Spinal cord (tissue), 10 donors: ENCODE measurements around the gene RFTN1. TPM values are rescaled to one million over a fixed set of nuclear protein-coding genes. Genes with fewer than 3 reads are reported as not detected.

ENCODE experiments used
- DNase-seq, 6 donors: peaks; one replicate each; pipeline versions ENCODE4 v3.0.0 to v3.0.0-alpha.2; 2013 to 2015; ENCODE audit warnings: low spot score in 6 of 6, low read depth in 4 of 6
- H3K27ac ChIP-seq: one replicate; pipeline ENCODE4 v1.5.1; 2013; ENCODE audit warnings: low read depth, low read length, control low read depth
- H3K27me3 ChIP-seq: one replicate; pipeline ENCODE4 v1.6.1; 2013; ENCODE audit warnings: low read length; ENCODE audit not compliant: control insufficient read depth, insufficient read depth
- H3K36me3 ChIP-seq: one replicate; pipeline ENCODE4 v1.6.1; 2013; ENCODE audit warnings: low read length; ENCODE audit not compliant: control insufficient read depth, insufficient read depth
- H3K4me1 ChIP-seq: one replicate; pipeline ENCODE4 v1.6.1; 2013; ENCODE audit warnings: low read length; ENCODE audit not compliant: control insufficient read depth, insufficient read depth
- H3K4me3 ChIP-seq: one replicate; pipeline ENCODE4 v1.5.1; 2013; ENCODE audit warnings: low read depth, low read length, control low read depth
- H3K9me3 ChIP-seq: one replicate; pipeline ENCODE4 v1.6.1; 2013; ENCODE audit warnings: low read length; ENCODE audit not compliant: control insufficient read depth, insufficient read depth
- WGBS: methylation state at CpG from one replicate; pipeline ENCODE4 v1.1.5; 2013; ENCODE audit warnings: missing lambda C conversion rate; ENCODE audit not compliant: insufficient coverage; 5-methylcytosine and 5-hydroxymethylcytosine counted together
- long read RNA-seq, 4 donors: transcript quantifications; one replicate each; lab custom pipeline, GENCODE V29; 2026
- polyA plus RNA-seq, 2 donors: library from polyadenylated mRNA; unstranded; fragments of 120-200 nt; gene quantifications; one replicate each; pipeline ENCODE4 v1.2.1, GENCODE V29; 2013; ENCODE audit not compliant: insufficient read length in 2 of 2
- total RNA-seq, 2 donors: library from RNA; depleted of rRNA in 1 of 2; stranded (reverse); fragments of 120-200 nt in 1 of 2; fragments of >200 nt in 1 of 2; gene quantifications; one replicate each; pipeline versions ENCODE4 v1.2.3 to v1.2.4, GENCODE V29; 2013 to 2014
- donor health status: healthy.

Gene RFTN1, protein sequence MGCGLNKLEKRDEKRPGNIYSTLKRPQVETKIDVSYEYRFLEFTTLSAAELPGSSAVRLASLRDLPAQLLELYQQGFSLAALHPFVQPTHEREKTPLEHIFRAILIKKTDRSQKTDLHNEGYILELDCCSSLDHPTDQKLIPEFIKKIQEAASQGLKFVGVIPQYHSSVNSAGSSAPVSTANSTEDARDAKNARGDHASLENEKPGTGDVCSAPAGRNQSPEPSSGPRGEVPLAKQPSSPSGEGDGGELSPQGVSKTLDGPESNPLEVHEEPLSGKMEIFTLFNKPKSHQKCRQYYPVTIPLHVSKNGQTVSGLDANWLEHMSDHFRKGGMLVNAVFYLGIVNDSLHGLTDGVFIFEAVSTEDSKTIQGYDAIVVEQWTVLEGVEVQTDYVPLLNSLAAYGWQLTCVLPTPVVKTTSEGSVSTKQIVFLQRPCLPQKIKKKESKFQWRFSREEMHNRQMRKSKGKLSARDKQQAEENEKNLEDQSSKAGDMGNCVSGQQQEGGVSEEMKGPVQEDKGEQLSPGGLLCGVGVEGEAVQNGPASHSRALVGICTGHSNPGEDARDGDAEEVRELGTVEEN
- total RNA-seq (10 to 100 TPM; 15.6 to 26.1 TPM), polyA plus RNA-seq (10 to 100 TPM; 25.3 to 26.8 TPM)
- long read RNA-seq, donor 1, transcript RFTN1-201 (10 exons, 2,982 nt) = major isoform, 6 of 6 reads
- long read RNA-seq, donor 1, partial matches to known transcripts = 0 of 6 reads
- long read RNA-seq, donor 1, other reads (novel, unspliced or antisense) = 0 of 6 reads
- long read RNA-seq, donor 2, partial matches to known transcripts = 0 of 1 reads
- long read RNA-seq, donor 2, other reads (novel, unspliced or antisense) = 0 of 1 reads
- long read RNA-seq, donor 3 = 0 reads
- long read RNA-seq, donor 4, transcript RFTN1-201 (10 exons, 2,982 nt) = major isoform, 13 of 13 reads
- long read RNA-seq, donor 4, partial matches to known transcripts = 0 of 13 reads
- long read RNA-seq, donor 4, other reads (novel, unspliced or antisense) = 0 of 13 reads

DNA sequence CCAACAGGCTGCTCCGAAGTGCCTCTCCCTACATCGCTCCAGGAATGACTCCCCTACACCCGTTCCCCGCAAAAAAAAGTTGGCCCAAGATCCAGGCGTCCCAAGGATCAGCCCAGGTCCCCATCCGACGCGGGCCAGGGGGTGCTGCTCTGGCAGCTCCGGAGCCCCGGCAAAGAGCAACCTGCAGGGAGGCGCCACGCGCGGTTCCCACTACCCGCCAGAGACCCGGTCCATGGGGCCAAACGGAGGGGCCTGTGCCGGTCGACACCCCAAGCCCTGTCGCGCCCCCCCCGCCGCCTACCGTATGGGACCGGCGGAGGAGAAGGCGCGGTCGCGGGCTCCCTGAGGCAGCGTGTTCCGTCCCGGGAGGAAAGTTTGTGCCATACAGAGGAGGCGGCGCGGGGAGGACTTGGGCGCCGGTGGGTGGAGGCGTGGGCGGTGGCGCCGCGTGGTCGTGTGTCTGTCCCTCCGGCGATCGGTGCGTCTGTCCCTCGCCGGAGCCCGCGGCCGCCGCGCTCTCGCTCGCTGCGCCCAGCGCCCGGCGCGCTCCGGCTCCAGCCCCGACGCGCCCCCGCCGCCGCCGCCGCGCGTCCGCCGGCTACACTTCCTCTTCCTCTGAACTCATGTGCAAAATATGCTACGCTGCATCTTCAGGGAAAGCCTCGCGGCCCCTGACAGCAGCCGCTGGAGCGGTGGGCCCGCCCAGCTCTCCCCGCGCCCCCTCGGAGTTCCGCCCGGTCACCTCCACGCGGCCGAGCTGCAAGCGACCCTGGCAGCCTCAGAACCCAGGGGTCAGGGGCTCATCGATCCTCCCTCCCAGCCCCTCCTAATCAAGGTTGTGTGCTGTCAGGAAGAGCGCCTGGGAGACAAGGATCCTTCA is at the start of gene RFTN1:
Gene RFTN1, minus strand, starts transcription at position 559 of the 880 bp plus-strand sequence. CDS start 19,830 bp downstream, outside the sequence.
- H3K9me3 ChIP-seq = no peaks in the 10 kb centered on the region
- H3K36me3 ChIP-seq = no peaks in the 10 kb centered on the region
- peaks cover 12% of the 10 kb centered on the region for H3K27me3 ChIP-seq
- H3K27ac ChIP-seq = peak within 1 kb of the TSS; percentile 29
- peak in 2 of 6 donors; percentile 65 to 71 for DNase-seq
- under 1% methylated on average over 90 of the region's 92 CpGs for WGBS
- peaks cover 27% of the 10 kb centered on the region for H3K4me1 ChIP-seq
- peak within 1 kb of the TSS; percentile 68 for H3K4me3 ChIP-seq

DNA sequence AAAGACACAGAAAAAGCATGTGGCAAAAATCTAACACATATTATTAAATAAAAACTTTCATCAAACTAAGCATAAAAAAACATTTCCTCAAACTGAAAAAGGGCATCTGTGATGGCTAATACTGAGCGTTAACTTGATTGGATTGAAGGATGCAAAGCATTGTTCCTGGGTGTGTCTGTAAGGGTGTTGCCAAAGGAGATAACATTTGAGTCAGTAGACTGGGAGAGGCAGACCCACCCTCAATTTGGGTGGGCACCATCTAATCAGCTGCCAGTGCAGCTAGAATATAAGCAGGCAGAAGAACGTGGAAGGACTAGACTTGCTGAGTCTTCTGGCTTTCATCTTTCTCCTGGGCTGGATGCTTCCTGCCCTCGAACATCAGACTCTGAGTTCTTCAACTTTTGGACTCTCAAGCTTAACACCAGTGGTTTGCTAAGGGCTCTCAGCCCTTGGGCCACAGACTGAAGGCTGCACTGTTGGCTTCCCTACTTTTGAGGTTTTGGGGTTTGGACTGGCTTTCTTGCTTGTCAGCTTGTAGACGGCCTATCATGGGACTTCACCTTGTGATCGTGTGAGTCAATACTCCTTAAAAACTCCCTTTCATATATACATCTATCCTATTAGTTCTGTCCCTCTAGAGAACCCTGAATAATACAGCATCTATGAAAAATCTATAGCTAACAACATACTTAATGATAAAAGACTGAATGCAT is 46.3 kb upstream of the RFTN1 start:
- DNase-seq = no peak
- Histone ChIP-seq H3K9me3 (no peaks in the 10 kb centered on the region), H3K27me3 (no peaks in the 10 kb centered on the region), H3K4me1 (no peaks in the 10 kb centered on the region), H3K36me3 (no peaks in the 10 kb centered on the region), H3K27ac (no peak overlapping the region), H3K4me3 (no peak overlapping the region)
- WGBS = 90% methylated on average over 3 of the region's 5 CpGs

DNA sequence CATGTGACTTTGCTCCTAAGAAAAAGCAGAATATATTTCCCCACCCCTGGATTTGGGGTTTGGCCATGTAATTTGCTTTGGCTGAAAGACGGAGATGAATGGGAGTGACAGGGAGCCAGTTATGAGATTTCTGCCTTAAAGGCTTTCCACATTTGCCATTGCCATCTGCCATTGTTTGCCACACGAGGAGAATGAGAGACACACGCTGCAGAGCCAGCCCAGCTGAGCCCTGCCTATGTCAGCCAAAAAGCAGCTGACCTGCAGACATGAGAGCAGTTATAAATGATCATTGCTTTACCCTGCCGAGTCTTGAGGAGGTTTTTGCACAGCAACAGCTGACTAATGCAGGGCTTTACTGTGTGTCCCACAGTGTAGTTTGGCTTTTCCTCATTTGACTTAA is 40.6 kb upstream of the RFTN1 start:
- peak in 1 of 6 donors; percentile 24 for DNase-seq
- H3K27ac ChIP-seq = no peak overlapping the region
- H3K36me3 ChIP-seq = no peaks in the 10 kb centered on the region
- WGBS = 60% methylated on average over 4 of the region's 4 CpGs
- peaks cover 3% of the 10 kb centered on the region for H3K4me1 ChIP-seq
- no peak overlapping the region for H3K4me3 ChIP-seq
- no peaks in the 10 kb centered on the region for H3K27me3 ChIP-seq
- H3K9me3 ChIP-seq = no peaks in the 10 kb centered on the region

DNA sequence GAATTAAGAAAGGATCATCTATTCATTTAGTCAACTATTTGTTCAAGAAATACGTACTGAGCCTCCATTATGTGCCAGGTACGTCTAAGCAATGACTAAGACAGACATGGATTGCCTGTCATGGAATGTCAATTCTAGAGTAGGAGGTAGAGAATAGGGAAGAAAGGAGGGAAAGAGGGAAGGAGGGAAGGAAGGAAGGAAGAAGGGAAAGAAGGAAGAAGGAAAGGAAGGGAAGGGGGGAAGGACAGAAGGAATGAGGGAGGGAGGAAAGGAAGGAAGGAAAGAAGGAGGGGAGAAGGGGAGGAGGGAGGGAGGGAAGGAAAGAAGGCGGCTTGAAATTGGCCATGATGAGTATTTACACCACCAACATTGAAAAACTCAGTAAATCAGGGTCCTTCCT is 39.3 kb upstream of the RFTN1 start:
- H3K9me3 ChIP-seq = no peaks in the 10 kb centered on the region
- no peaks in the 10 kb centered on the region for H3K27me3 ChIP-seq
- no peak overlapping the region for H3K27ac ChIP-seq
- peaks cover 3% of the 10 kb centered on the region for H3K4me1 ChIP-seq
- 88% methylated on average over 2 of the region's 3 CpGs for WGBS
- H3K36me3 ChIP-seq = no peaks in the 10 kb centered on the region
- H3K4me3 ChIP-seq = no peak overlapping the region
- DNase-seq = no peak

DNA sequence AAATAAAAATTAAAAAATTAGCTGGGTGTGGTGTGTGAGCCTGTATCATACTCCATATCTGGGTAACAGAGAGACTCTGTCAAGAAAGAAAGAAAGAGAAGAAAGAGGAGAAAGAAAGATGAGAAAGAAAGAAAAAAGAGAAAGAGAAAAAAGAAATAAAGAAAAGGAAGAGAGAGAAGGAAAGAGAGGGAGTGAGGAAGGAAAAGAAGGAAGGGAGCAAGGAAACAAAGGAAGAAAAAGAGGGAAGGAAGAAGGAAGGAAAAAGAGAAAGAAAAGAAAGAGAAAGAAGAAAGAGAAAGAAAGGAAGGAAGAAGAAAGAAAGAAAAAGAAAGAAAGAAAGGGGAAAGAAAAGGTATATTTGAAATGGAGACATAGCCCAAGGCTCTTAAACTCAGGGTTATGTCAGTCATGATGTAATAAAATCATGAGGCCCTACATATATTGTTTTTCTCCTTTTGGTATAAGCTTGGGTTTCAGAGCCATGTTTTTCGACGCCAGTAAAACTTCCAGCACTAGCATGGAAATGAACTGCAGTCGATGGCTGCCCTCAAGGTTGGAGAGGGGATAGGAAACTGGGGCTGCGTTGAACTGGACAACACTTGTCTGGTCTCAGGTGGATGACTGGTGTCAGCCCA is 38.0 kb upstream of the RFTN1 start:
- Histone ChIP-seq H3K4me1 (peaks cover 3% of the 10 kb centered on the region), H3K27me3 (no peaks in the 10 kb centered on the region), H3K4me3 (no peak overlapping the region), H3K36me3 (no peaks in the 10 kb centered on the region), H3K9me3 (no peaks in the 10 kb centered on the region), H3K27ac (no peak overlapping the region)
- DNase-seq = no peak
- 82% methylated on average over 4 of the region's 4 CpGs for WGBS

DNA sequence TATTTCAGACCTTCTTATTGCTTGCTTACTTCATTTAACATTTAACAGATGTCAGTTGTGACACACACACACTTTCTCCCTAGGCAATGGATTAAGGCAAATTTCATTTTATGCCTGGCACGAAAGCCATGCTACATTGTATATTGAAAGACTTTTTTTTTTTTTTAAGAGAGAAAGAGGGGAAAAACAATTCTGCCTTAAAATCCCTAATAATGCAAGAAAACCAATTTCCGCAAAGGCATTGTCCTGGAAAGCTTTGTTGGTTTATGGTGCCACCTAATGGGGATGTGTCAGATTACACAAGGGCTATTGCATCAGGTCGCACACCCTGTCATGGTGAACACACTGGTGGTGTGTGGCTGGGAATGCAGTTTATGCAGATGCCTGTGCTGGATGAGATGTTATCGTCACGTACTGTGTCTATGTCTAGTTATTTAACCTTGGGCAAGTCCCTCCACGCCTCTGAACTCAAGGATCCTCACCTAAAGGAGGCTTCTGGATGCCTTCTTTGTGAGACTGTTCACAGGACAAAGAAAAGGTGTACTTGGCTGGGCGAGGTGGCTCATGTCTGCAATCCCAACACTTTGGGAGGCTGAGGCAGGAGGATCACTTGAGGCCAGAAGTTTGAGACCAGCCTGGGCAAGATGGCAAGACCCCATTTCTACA is 37.3 kb upstream of the RFTN1 start:
- H3K27me3 ChIP-seq = no peaks in the 10 kb centered on the region
- WGBS = 33% methylated on average over 3 of the region's 7 CpGs
- peaks cover 3% of the 10 kb centered on the region for H3K4me1 ChIP-seq
- H3K4me3 ChIP-seq = peak overlapping the region; percentile 26
- no peak overlapping the region for H3K27ac ChIP-seq
- H3K9me3 ChIP-seq = no peaks in the 10 kb centered on the region
- no peaks in the 10 kb centered on the region for H3K36me3 ChIP-seq
- peak; percentile 83 to 98 (median 86) for DNase-seq

DNA sequence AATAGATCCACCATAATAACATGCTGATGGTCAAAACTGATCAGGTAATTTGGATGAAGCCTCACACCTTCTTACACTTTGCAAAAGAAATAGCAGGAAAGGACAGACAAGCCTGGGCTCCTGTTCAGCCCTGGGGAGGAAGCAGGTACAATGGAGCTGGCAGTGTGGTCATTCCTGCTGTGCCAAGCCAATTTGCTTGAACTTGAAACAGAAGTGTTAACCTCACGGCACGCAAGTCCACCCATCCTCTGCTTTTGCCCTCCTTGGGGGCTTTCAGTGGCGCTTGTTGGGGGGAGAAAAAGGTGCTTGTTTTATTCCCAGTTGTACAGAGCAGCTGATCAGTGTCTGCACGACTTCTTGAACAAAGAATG is 36.8 kb upstream of the RFTN1 start:
- no peaks in the 10 kb centered on the region for H3K27me3 ChIP-seq
- no CpG with 5 or more reads among the region's 4 CpGs for WGBS
- no peaks in the 10 kb centered on the region for H3K9me3 ChIP-seq
- H3K4me3 ChIP-seq = peak overlapping the region; percentile 26
- H3K36me3 ChIP-seq = no peaks in the 10 kb centered on the region
- DNase-seq = peak in 3 of 6 donors; percentile 7 to 9 (median 7)
- H3K4me1 ChIP-seq = peaks cover 3% of the 10 kb centered on the region
- H3K27ac ChIP-seq = no peak overlapping the region

DNA sequence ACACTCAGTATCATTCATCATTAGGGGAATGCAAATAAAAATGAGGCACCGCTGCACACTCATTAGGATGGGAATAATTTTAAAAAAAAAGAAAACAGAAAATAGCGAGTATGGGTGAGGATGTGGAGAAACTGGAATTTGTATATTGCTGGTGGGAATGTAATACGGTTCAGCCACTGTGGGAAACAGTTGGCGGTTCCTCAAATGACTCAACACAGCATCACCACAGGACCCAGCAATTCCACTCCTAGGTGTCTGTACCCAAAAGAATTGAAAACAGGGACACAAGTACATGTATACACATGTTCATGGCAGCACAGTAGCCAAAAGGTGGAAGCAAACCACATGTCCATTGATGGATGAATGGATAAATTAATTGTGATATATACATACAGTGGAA is 35.2 kb upstream of the RFTN1 start:
- Histone ChIP-seq H3K4me1 (peaks cover 3% of the 10 kb centered on the region), H3K9me3 (no peaks in the 10 kb centered on the region), H3K4me3 (no peak overlapping the region), H3K36me3 (no peaks in the 10 kb centered on the region), H3K27ac (no peak overlapping the region), H3K27me3 (no peaks in the 10 kb centered on the region)
- 100% methylated on average over 1 of the region's 4 CpGs for WGBS
- DNase-seq = no peak
